GM19025 (cell line): ENCODE data around the gene HSD17B10.
"Not testable (repeated sequence)": the region's sequence is repeated elsewhere in the genome, so short reads cannot be mapped to it uniquely, and the experiment has no call there.

Source experiments
- ATAC-seq: cut with Tn5 transposase; IDR thresholded peaks from one replicate; pipeline ENCODE4 v1.9.1; 2021; ENCODE audit warnings: mild to moderate bottlenecking, low read depth, moderate library complexity; ENCODE audit not compliant: unreplicated experiment

Gene HSD17B10

GRCh38 chrX:53433651-53434639 lies at the start of gene HSD17B10:
Gene HSD17B10, minus strand, starts transcription at chrX:53434370. Its CDS starts 25 bp downstream, at chrX:53434345.
- ATAC-seq, result peak; percentile 99

GRCh38 chrX:53483416-53483815 lies 49.2 kb upstream of the HSD17B10 start:
- ATAC-seq, result no peak

GRCh38 chrX:53481816-53482465 lies 47.8 kb upstream of the HSD17B10 start:
- ATAC-seq, result no peak

GRCh38 chrX:53481093-53481492 lies 46.9 kb upstream of the HSD17B10 start:
- ATAC-seq, result no peak

- no peak for ATAC-seq
These were observed 45.1 kb upstream of the HSD17B10 start for GRCh38 chrX:53479301-53479700.

- ATAC-seq, result no peak
These were observed 42.2 kb upstream of the HSD17B10 start for GRCh38 chrX:53476371-53476770.

- no peak for ATAC-seq
These were observed 40.5 kb upstream of the HSD17B10 start for GRCh38 chrX:53474707-53475106.

- ATAC-seq, result no peak
These were observed 37.2 kb upstream of the HSD17B10 start for GRCh38 chrX:53471346-53471745.

- not testable (repeated sequence) for ATAC-seq
These were observed 34.5 kb upstream of the HSD17B10 start for GRCh38 chrX:53468659-53469058.

GRCh38 chrX:53458082-53458481 lies 23.9 kb upstream of the HSD17B10 start:
- ATAC-seq, result no peak

GRCh38 chrX:53456254-53456653 lies 22.1 kb upstream of the HSD17B10 start:
- ATAC-seq, result no peak

GRCh38 chrX:53452812-53453211 lies 18.6 kb upstream of the HSD17B10 start:
- ATAC-seq, result no peak

GRCh38 chrX:53449632-53450031 lies 15.5 kb upstream of the HSD17B10 start:
- no peak for ATAC-seq

- no peak for ATAC-seq
These were observed 13.3 kb upstream of the HSD17B10 start for GRCh38 chrX:53447441-53447840.

GRCh38 chrX:53445977-53446376 lies 11.8 kb upstream of the HSD17B10 start:
- no peak for ATAC-seq

- ATAC-seq, result no peak
These were observed 8.1 kb upstream of the HSD17B10 start for GRCh38 chrX:53442322-53442631.

- ATAC-seq, result peak; percentile 88
These were observed 7.6 kb upstream of the HSD17B10 start for GRCh38 chrX:53441531-53442321.

GRCh38 chrX:53440621-53441517 lies 6.7 kb upstream of the HSD17B10 start:
- ATAC-seq, result no peak

GRCh38 chrX:53440101-53440500 lies 5.9 kb upstream of the HSD17B10 start:
- ATAC-seq, result no peak

GRCh38 chrX:53438832-53439230 lies 4.7 kb upstream of the HSD17B10 start:
- ATAC-seq, result no peak
